Glutamatergic neuron (in vitro differentiated cells): Measurements from ENCODE around the gene NBAS. TPM values are rescaled to one million over a fixed set of nuclear protein-coding genes. Genes with fewer than 3 reads are reported as not detected.
"Not testable (repeated sequence)": the region's sequence is repeated elsewhere in the genome, so short reads cannot be mapped to it uniquely, and the experiment has no call there.

Experiments used
- DNase-seq: peaks from one replicate; pipeline ENCODE4 v3.0.0; 2022
- H3K27ac Mint-ChIP-seq: one replicate; pipeline ENCODE4 v1.8.0; 2020; ENCODE audit warnings: mild to moderate bottlenecking, mixed read lengths, inconsistent platforms; ENCODE audit not compliant: unreplicated experiment
- H3K27me3 Mint-ChIP-seq: one replicate; pipeline ENCODE4 v1.8.0; 2020; ENCODE audit warnings: mild to moderate bottlenecking, moderate library complexity, mixed read lengths, inconsistent platforms; ENCODE audit not compliant: unreplicated experiment
- H3K36me3 Mint-ChIP-seq: one replicate; pipeline ENCODE4 v1.8.0; 2020; ENCODE audit warnings: mild to moderate bottlenecking, mixed read lengths, inconsistent platforms; ENCODE audit not compliant: unreplicated experiment
- H3K4me1 Mint-ChIP-seq: one replicate; pipeline ENCODE4 v1.8.0; 2020; ENCODE audit warnings: mild to moderate bottlenecking, low read depth, mixed read lengths, inconsistent platforms; ENCODE audit not compliant: unreplicated experiment
- H3K4me3 Mint-ChIP-seq: one replicate; pipeline ENCODE4 v1.8.0; 2020; ENCODE audit warnings: mild to moderate bottlenecking, mixed read lengths, inconsistent platforms; ENCODE audit not compliant: unreplicated experiment
- H3K9me3 Mint-ChIP-seq: one replicate; pipeline ENCODE4 v1.8.0; 2020; ENCODE audit warnings: mild to moderate bottlenecking, moderate library complexity, mixed read lengths, inconsistent platforms; ENCODE audit not compliant: unreplicated experiment
- total RNA-seq: library from RNA; stranded (reverse); fragmentation: NEBNext Ultra II Directional; extraction: Animal tissue kit (Norgen Biotek cat#: 25700); gene quantifications from one replicate; pipeline ENCODE4 v1.2.1, GENCODE V29; 2021; ENCODE audit not compliant: unreplicated experiment
- TF ChIP-seq, protein P1 (sequence below): fragments of 200-600 bp; sonication (generic); IDR thresholded peaks from one replicate; pipeline ENCODE4 v1.5.0; 2021; ENCODE audit not compliant: partially characterized antibody, unreplicated experiment

NBAS gene
- total RNA-seq, 1 donor from 2014 or later: 46.1 TPM

DNA sequence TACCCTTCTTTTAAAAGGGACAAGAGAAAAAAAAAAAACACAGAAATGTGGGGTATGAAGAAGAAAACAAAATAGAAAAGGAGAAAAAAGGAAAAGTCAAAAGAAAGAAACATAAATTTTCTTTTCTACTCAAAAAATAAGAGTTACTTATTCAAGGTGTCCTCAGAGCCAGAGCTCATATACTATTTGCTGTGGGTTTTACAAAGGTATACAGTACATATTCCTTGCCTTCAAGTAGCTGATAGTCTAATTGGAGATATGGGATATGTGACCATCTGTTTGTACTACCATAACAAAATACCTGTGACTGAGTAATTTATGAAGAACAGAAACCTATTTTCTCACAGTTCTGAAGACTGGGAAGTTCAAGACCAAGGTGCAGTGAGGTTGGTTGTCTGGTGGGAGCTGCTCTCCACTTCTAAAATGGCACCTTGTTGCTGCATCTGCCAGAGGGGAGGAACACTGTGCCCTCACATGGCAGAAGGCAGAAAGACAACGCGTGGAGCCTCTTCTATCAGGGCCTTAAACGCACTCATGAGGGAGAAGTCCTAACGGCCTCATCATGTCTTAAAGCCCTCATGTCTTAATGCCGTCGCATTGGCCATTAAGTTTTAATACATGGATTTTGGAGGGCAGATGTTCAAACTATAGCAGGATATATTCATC lies 33.9 kb downstream of the NBAS start:
- Mint-ChIP-seq H3K4me3 (no peak overlapping the region), H3K9me3 (no peaks in the 10 kb centered on the region), H3K36me3 (no peaks in the 10 kb centered on the region), H3K27ac (no peak overlapping the region), H3K27me3 (peaks cover 2% of the 10 kb centered on the region), H3K4me1 (no peaks in the 10 kb centered on the region)
- TF ChIP-seq, protein P1, sequence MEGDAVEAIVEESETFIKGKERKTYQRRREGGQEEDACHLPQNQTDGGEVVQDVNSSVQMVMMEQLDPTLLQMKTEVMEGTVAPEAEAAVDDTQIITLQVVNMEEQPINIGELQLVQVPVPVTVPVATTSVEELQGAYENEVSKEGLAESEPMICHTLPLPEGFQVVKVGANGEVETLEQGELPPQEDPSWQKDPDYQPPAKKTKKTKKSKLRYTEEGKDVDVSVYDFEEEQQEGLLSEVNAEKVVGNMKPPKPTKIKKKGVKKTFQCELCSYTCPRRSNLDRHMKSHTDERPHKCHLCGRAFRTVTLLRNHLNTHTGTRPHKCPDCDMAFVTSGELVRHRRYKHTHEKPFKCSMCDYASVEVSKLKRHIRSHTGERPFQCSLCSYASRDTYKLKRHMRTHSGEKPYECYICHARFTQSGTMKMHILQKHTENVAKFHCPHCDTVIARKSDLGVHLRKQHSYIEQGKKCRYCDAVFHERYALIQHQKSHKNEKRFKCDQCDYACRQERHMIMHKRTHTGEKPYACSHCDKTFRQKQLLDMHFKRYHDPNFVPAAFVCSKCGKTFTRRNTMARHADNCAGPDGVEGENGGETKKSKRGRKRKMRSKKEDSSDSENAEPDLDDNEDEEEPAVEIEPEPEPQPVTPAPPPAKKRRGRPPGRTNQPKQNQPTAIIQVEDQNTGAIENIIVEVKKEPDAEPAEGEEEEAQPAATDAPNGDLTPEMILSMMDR: no peak
- DNase-seq: no peak

DNA sequence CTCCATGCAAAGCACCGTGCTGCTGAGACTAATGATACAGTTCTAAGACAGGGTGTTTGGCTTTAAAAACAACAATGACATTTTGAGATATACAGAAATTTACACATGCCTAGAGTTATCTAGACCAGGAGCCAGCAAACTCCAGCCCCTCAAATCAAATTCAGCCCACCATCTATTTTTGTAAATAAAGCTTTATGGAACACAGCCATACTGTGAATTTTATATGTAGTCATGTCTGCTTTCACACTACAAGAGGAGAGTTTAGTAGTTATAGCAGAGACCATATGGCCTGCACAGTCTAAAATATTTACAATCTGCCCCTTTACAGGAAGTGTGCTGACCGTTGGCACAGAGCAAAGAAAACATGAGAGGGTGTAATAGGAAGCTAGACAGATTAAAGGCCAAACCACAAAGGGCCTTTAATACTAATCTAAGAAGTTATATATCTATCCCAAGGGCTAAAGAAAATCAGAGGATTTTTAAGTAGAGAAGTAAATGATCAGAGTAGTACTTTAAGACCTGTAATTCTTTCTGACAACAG lies 39.4 kb downstream of the NBAS start:
- Mint-ChIP-seq H3K36me3 (no peaks in the 10 kb centered on the region), H3K27me3 (peaks cover 2% of the 10 kb centered on the region), H3K4me1 (peaks cover 2% of the 10 kb centered on the region), H3K9me3 (no peaks in the 10 kb centered on the region), H3K27ac (no peak overlapping the region), H3K4me3 (no peak overlapping the region)
- TF ChIP-seq, protein P1: no peak
- no peak for DNase-seq

GRCh38 chr2:15520346-15520745 lies 40.8 kb downstream of the NBAS start:
- TF ChIP-seq, protein P1: no peak
- Mint-ChIP-seq H3K27me3 (peaks cover 2% of the 10 kb centered on the region), H3K9me3 (no peaks in the 10 kb centered on the region), H3K27ac (no peak overlapping the region), H3K4me1 (peaks cover 2% of the 10 kb centered on the region), H3K36me3 (no peaks in the 10 kb centered on the region), H3K4me3 (no peak overlapping the region)
- no peak for DNase-seq

DNA sequence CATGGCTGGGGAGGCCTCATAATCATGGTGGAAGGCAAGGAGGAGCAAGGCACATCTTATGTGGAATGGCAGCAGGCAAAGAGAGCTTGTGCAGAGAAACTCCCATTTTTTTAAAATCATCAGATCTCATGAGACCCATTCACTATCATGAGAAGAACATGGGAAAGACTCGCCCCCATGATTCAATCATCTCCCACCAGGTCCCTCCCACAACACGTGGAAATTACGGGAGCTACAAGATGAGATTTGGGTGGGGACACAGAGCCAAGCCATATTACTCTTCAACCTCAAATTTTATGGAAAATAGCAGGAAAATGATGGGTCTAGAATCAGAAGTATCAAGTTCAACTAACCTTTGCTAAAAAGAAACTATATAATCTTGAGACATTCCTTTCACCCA lies 42.4 kb downstream of the NBAS start:
- DNase-seq, H3K27me3 Mint-ChIP-seq, H3K36me3 Mint-ChIP-seq, H3K4me1 Mint-ChIP-seq, H3K4me3 Mint-ChIP-seq, H3K9me3 Mint-ChIP-seq, H3K27ac Mint-ChIP-seq: not testable (repeated sequence)

DNA sequence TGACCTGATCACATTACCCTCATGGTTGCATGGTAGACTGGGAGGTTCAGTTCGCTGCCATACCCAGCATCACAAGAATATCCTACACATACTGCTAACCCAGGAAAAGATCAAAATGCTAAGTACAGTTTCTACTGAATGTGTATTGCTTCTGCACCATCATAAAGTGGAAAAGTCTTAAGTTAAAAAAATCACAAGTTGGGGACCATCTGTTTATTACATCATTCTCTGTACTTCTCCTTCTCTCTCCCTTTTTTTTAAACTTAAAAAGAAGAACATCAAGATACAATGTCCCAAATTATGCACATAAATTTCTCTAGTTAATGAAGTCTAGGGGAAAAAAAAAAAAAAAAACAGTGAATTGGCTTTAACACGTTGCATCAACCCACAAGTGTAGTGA lies 43.3 kb downstream of the NBAS start:
- Mint-ChIP-seq H3K36me3 (no peaks in the 10 kb centered on the region), H3K4me3 (no peak overlapping the region), H3K27ac (no peak overlapping the region)

More for the DNA sequence above, 43.3 kb downstream of the NBAS start:
- TF ChIP-seq, protein P1: no peak
- no peaks in the 10 kb centered on the region for H3K9me3 Mint-ChIP-seq
- peaks cover 2% of the 10 kb centered on the region for H3K4me1 Mint-ChIP-seq
- H3K27me3 Mint-ChIP-seq: no peaks in the 10 kb centered on the region
- DNase-seq: no peak
